Prostate gland (tissue), 2 donors: ENCODE measurements around the gene TAF11L9.
"Not testable (repeated sequence)": the region's sequence is repeated elsewhere in the genome, so short reads cannot be mapped to it uniquely, and the experiment has no call there.

Experiments
- POLR2A ChIP-seq: fragments of 450-650 bp; IDR thresholded peaks from one replicate; pipeline ENCODE4 v1.6.1; 2016; ENCODE audit warnings: antibody characterized with exemption, mild to moderate bottlenecking
- TF ChIP-seq, protein P1 (sequence below), 4 experiments: fragments of 200-600 bp in 2 of 4; fragments of 450-650 bp in 2 of 4; sonication (generic) in 2 of 4; IDR thresholded peaks; 1 replicate in 3 of 4; 2 replicates in 1 of 4; pipeline ENCODE4 v1.5.1; 2016 to 2019; ENCODE audit warnings: antibody characterized with exemption in 4 of 4, mild to moderate bottlenecking in 2 of 4, moderate library complexity in 2 of 4

DNA sequence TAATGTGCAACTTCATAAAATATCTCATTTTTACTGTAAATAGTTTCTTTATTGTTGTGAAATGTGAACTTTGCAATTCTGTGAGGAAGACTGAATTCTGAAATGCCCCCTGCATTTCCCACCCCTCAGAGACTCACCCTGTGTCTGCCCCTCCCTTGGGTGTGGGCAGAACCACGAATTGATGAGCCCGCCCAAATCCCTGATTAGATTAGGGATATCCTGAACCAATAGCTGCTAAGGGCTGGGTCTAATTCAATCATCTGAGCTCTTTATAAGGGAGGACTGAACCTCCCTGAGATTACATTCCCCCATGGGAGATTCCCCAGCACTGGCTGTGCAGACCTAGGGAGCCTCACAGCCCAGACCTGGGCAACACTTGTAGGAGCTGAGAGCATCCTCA is 15.9 kb upstream of the TAF11L9 start, which contains the start of gene TAF11L12:
- TF ChIP-seq, protein P1, sequence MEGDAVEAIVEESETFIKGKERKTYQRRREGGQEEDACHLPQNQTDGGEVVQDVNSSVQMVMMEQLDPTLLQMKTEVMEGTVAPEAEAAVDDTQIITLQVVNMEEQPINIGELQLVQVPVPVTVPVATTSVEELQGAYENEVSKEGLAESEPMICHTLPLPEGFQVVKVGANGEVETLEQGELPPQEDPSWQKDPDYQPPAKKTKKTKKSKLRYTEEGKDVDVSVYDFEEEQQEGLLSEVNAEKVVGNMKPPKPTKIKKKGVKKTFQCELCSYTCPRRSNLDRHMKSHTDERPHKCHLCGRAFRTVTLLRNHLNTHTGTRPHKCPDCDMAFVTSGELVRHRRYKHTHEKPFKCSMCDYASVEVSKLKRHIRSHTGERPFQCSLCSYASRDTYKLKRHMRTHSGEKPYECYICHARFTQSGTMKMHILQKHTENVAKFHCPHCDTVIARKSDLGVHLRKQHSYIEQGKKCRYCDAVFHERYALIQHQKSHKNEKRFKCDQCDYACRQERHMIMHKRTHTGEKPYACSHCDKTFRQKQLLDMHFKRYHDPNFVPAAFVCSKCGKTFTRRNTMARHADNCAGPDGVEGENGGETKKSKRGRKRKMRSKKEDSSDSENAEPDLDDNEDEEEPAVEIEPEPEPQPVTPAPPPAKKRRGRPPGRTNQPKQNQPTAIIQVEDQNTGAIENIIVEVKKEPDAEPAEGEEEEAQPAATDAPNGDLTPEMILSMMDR (IDR thresholded peaks at IDR 0.05) = not testable (repeated sequence)
- not testable (repeated sequence) for TF ChIP-seq POLR2A
